H9 (cell line): Measurements from ENCODE around the gene HEATR5B. TPM values are rescaled to one million over a fixed set of nuclear protein-coding genes. Genes with fewer than 3 reads are reported as not detected.
A peak's percentile ranks its signal among the peaks of the same experiment; 100 is the strongest.

Experiments used
- DNase-seq: peaks from one replicate; pipeline ENCODE4 v3.0.0-alpha.2; 2017
- H2AFZ ChIP-seq: one replicate; pipeline ENCODE4 v1.6.1; 2013; ENCODE audit warnings: mild to moderate bottlenecking, low read length, control low read depth, moderate library complexity
- H2AK5ac ChIP-seq: 2 replicates; pipeline ENCODE4 v1.6.1; 2013; ENCODE audit warnings: low read length, control low read depth, mixed read lengths; ENCODE audit not compliant: insufficient read length
- H2BK120ac ChIP-seq: one replicate; pipeline ENCODE4 v1.6.1; 2013; ENCODE audit warnings: low read depth, mild to moderate bottlenecking, low read length, control low read depth, inconsistent platforms; ENCODE audit not compliant: poor library complexity, severe bottlenecking
- H2BK12ac ChIP-seq: 2 replicates; pipeline ENCODE4 v1.6.1; 2013; ENCODE audit warnings: low read length, control low read depth, mixed read lengths, low read depth; ENCODE audit not compliant: insufficient read length
- H2BK15ac ChIP-seq: 2 replicates; pipeline ENCODE4 v1.6.1; 2013; ENCODE audit warnings: low read depth, low read length, control low read depth
- H2BK20ac ChIP-seq: one replicate; pipeline ENCODE4 v1.6.1; 2013; ENCODE audit warnings: low read depth, mild to moderate bottlenecking, low read length, control low read depth, inconsistent platforms; ENCODE audit not compliant: poor library complexity, severe bottlenecking
- H2BK5ac ChIP-seq: 2 replicates; pipeline ENCODE4 v1.6.1; 2013; ENCODE audit warnings: low read length, control low read depth, mixed read lengths; ENCODE audit not compliant: insufficient read length
- H3K14ac ChIP-seq: 2 replicates; pipeline ENCODE4 v1.6.1; 2013; ENCODE audit warnings: low read length, control low read depth; ENCODE audit not compliant: insufficient read depth
- H3K18ac ChIP-seq: 2 replicates; pipeline ENCODE4 v1.6.1; 2013; ENCODE audit warnings: low read depth, mild to moderate bottlenecking, mixed read lengths, low read length, control low read depth; ENCODE audit not compliant: insufficient read length
- H3K23ac ChIP-seq: 2 replicates; pipeline ENCODE4 v1.6.1; 2013; ENCODE audit warnings: low read length, control low read depth, mixed read lengths, low read depth; ENCODE audit not compliant: insufficient read length
- H3K23me2 ChIP-seq: 2 replicates; pipeline ENCODE4 v1.6.1; 2013; ENCODE audit warnings: low read depth, mild to moderate bottlenecking, mixed read lengths, low read length, control low read depth; ENCODE audit not compliant: insufficient read length, poor library complexity, severe bottlenecking
- H3K27ac ChIP-seq: 2 replicates; pipeline ENCODE4 v1.5.1; 2013; ENCODE audit warnings: low read length, control low read depth, mixed read lengths, low read depth; ENCODE audit not compliant: insufficient read length
- H3K27me3 ChIP-seq: 2 replicates; pipeline ENCODE4 v1.6.1; 2013; ENCODE audit warnings: low read length, control low read depth, inconsistent platforms; ENCODE audit not compliant: insufficient read depth
- H3K4ac ChIP-seq: 2 replicates; pipeline ENCODE4 v1.6.1; 2013; ENCODE audit warnings: low read depth, mild to moderate bottlenecking, control low read depth, inconsistent platforms, low read length, moderate library complexity
- H3K4me1 ChIP-seq: 2 replicates; pipeline ENCODE4 v1.6.1; 2013; ENCODE audit warnings: low read length, control low read depth, inconsistent platforms; ENCODE audit not compliant: insufficient read depth
- H3K4me2 ChIP-seq: 2 replicates; pipeline ENCODE4 v1.6.1; 2013; ENCODE audit warnings: low read length, control low read depth, mixed read lengths; ENCODE audit not compliant: insufficient read length, insufficient read depth
- H3K56ac ChIP-seq: 2 replicates; pipeline ENCODE4 v1.6.1; 2013; ENCODE audit warnings: low read depth, mild to moderate bottlenecking, mixed read lengths, low read length, control low read depth; ENCODE audit not compliant: insufficient read length
- H3K79me1 ChIP-seq: 2 replicates; pipeline ENCODE4 v1.6.1; 2013; ENCODE audit warnings: low read depth, mild to moderate bottlenecking, moderate library complexity, low read length, control low read depth, inconsistent platforms; ENCODE audit not compliant: insufficient read depth, poor library complexity, severe bottlenecking
- H3K79me2 ChIP-seq: 2 replicates; pipeline ENCODE4 v1.6.1; 2013; ENCODE audit warnings: low read length, control low read depth, inconsistent platforms; ENCODE audit not compliant: insufficient read depth
- H3K9ac ChIP-seq: 2 replicates; pipeline ENCODE4 v1.6.1; 2013; ENCODE audit warnings: low read length, control low read depth, mixed read lengths; ENCODE audit not compliant: insufficient read length; ENCODE audit errors: extremely low read depth
- H3K9me3 ChIP-seq: one replicate; pipeline ENCODE4 v1.6.1; 2013; ENCODE audit warnings: low read depth, low read length, inconsistent platforms; ENCODE audit not compliant: control insufficient read depth
- H3T11ph ChIP-seq: one replicate; pipeline ENCODE4 v1.6.1; 2013; ENCODE audit warnings: mild to moderate bottlenecking, low read length, control low read depth, inconsistent platforms
- H4K20me1 ChIP-seq: one replicate; pipeline ENCODE4 v1.6.1; 2013; ENCODE audit not compliant: control insufficient read depth, insufficient read length, insufficient read depth
- H4K5ac ChIP-seq: 2 replicates; pipeline ENCODE4 v1.6.1; 2013; ENCODE audit warnings: low read depth, mild to moderate bottlenecking, mixed read lengths, low read length, control low read depth; ENCODE audit not compliant: insufficient read length
- H4K8ac ChIP-seq: replicated peaks from 2 replicates; pipeline ENCODE4 v1.6.1; 2013; ENCODE audit warnings: low read length, control low read depth, mixed read lengths, low read depth; ENCODE audit not compliant: insufficient read length
- H4K91ac ChIP-seq: 2 replicates; pipeline ENCODE4 v1.6.1; 2013; ENCODE audit warnings: low read depth, mild to moderate bottlenecking, moderate library complexity, mixed read lengths, low read length, control low read depth; ENCODE audit not compliant: insufficient read length
- H3K27ac Mint-ChIP-seq, 3 experiments: 2 replicates in 2 of 3; 3 replicates in 1 of 3; pipeline ENCODE4 v1.8.0; 2020 to 2021; ENCODE audit warnings: mixed read lengths in 3 of 3, mild to moderate bottlenecking in 1 of 3, moderate library complexity in 1 of 3
- H3K27me3 Mint-ChIP-seq: 2 replicates; pipeline ENCODE4 v1.8.0; 2021; ENCODE audit warnings: low read depth, mild to moderate bottlenecking, moderate library complexity, mixed read lengths
- H3K36me3 Mint-ChIP-seq, 3 experiments: 2 replicates in 2 of 3; 3 replicates in 1 of 3; pipeline ENCODE4 v1.8.0; 2020 to 2021; ENCODE audit warnings: low read depth in 3 of 3, mixed read lengths in 3 of 3; ENCODE audit not compliant: insufficient read depth in 1 of 3
- H3K4me1 Mint-ChIP-seq, 2 experiments: 2 replicates each; pipeline ENCODE4 v1.8.0; 2020; ENCODE audit warnings: mixed read lengths in 2 of 2
- H3K4me3 Mint-ChIP-seq, 2 experiments: 2 replicates in 1 of 2; 3 replicates in 1 of 2; pipeline ENCODE4 v1.8.0; 2020 to 2021; ENCODE audit warnings: mild to moderate bottlenecking in 2 of 2, mixed read lengths in 2 of 2, moderate library complexity in 1 of 2
- H3K9me3 Mint-ChIP-seq, 2 experiments: 2 replicates in 1 of 2; 3 replicates in 1 of 2; pipeline ENCODE4 v1.8.0; 2020; ENCODE audit warnings: mild to moderate bottlenecking in 2 of 2, mixed read lengths in 2 of 2, moderate library complexity in 1 of 2
- WGBS: extraction: QIAGEN DNeasy Blood & Tissue Kit; methylation state at CpG from one replicate; pipeline ENCODE4 v1.1.7; 2013; ENCODE audit warnings: missing lambda C conversion rate, low lambda C conversion rate, mixed read lengths; ENCODE audit not compliant: insufficient read length; ENCODE audit errors: extremely low coverage; 5-methylcytosine and 5-hydroxymethylcytosine counted together
- total RNA-seq: library from RNA; stranded (reverse); gene quantifications from 2 replicates; pipeline ENCODE4 v1.2.1, GENCODE V29; 2021
- TF ChIP-seq, protein P1 (sequence below): fragments of 200-600 bp; sonication (generic); conservative IDR thresholded peaks from 3 replicates; pipeline ENCODE4 v1.8.0; 2021; ENCODE audit warnings: antibody characterized with exemption, mild to moderate bottlenecking

HEATR5B gene
- total RNA-seq, 1 experiment from 2014 or later: 14.0 TPM

DNA sequence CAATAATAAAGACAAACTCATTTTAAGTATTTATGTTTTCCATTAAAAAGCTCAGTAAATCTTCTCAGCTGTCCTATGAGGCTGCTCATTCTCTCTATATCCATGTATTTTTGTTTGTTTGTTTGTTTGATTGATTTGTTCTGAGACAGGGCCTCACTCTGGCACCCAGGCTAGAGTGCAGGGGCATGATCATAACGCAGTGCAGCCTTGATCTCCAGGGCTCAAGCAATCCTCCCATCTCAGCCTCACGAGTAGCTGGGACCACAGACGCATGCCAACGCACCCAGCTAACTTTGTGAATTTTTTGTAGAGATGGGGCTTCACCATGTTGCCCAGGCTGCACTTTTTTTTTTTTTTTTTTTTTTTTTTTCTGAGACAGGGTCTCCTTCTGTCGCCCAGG is 123.4 kb downstream of the HEATR5B start:
- no peak overlapping the region for H4K8ac ChIP-seq
- no peak overlapping the region for H3K56ac ChIP-seq
- H3K4me2 ChIP-seq: no peak overlapping the region
- no peak overlapping the region for H2AK5ac ChIP-seq
- Mint-ChIP-seq H3K4me1 (peaks cover 64 to 68% of the 10 kb centered on the region in 2 experiments), H3K36me3 (peaks cover 0 to 3% (median 0%) of the 10 kb centered on the region in 3 experiments; a peak in 2 of 7 replicates), H3K27ac (peak overlapping the region in 1 of 3 experiments; percentile 45; a peak in 1 of 7 replicates), H3K27me3 (no peaks in the 10 kb centered on the region), H3K4me3 (no peak overlapping the region), H3K9me3 (no peaks in the 10 kb centered on the region)
- TF ChIP-seq, protein P1, sequence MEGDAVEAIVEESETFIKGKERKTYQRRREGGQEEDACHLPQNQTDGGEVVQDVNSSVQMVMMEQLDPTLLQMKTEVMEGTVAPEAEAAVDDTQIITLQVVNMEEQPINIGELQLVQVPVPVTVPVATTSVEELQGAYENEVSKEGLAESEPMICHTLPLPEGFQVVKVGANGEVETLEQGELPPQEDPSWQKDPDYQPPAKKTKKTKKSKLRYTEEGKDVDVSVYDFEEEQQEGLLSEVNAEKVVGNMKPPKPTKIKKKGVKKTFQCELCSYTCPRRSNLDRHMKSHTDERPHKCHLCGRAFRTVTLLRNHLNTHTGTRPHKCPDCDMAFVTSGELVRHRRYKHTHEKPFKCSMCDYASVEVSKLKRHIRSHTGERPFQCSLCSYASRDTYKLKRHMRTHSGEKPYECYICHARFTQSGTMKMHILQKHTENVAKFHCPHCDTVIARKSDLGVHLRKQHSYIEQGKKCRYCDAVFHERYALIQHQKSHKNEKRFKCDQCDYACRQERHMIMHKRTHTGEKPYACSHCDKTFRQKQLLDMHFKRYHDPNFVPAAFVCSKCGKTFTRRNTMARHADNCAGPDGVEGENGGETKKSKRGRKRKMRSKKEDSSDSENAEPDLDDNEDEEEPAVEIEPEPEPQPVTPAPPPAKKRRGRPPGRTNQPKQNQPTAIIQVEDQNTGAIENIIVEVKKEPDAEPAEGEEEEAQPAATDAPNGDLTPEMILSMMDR: no peak
- H3K9me3 ChIP-seq: no peaks in the 10 kb centered on the region
- no peak overlapping the region for H2BK12ac ChIP-seq
- peaks cover 9% of the 10 kb centered on the region; the same call in 1 of the 2 replicates for H3K79me2 ChIP-seq
- no peak overlapping the region for H3K27ac ChIP-seq
- H3T11ph ChIP-seq: no peak overlapping the region
- H4K5ac ChIP-seq: no peak overlapping the region
- H3K27me3 ChIP-seq: no peaks in the 10 kb centered on the region
- H3K14ac ChIP-seq: no peak overlapping the region
- H3K4ac ChIP-seq: no peak overlapping the region
- no peak overlapping the region for H3K23ac ChIP-seq
- DNase-seq: no peak
- peaks cover 4% of the 10 kb centered on the region for H3K23me2 ChIP-seq
- no peak overlapping the region for H2BK20ac ChIP-seq
- no peaks in the 10 kb centered on the region for H4K20me1 ChIP-seq
- peak overlapping the region; percentile 14 for H2BK120ac ChIP-seq
- H3K9ac ChIP-seq: no peak overlapping the region
- no peak overlapping the region for H2BK5ac ChIP-seq
- no peak overlapping the region for H4K91ac ChIP-seq
- H3K79me1 ChIP-seq: no peaks in the 10 kb centered on the region
- H3K4me1 ChIP-seq: peaks cover 2% of the 10 kb centered on the region; the same call in 1 of the 2 replicates
- no CpG with 5 or more reads among the region's 5 CpGs for WGBS
- no peak overlapping the region for H2AFZ ChIP-seq
- H2BK15ac ChIP-seq: no peak overlapping the region
- H3K18ac ChIP-seq: no peak overlapping the region
